ENCODE measurements around the gene LPAR4.

- no peak for TF ChIP-seq POLR2A (IDR thresholded peaks at IDR 0.05; ENCODE audit: low read depth, low read length)
- TF ChIP-seq CTCF (conservative IDR thresholded peaks at IDR 0.05; ENCODE audit: low read depth, low read length), result no peak
- no peak for TF ChIP-seq USF2 (IDR thresholded peaks at IDR 0.05; ENCODE audit: low read depth, low read length)
- TF ChIP-seq MXI1 (IDR thresholded peaks at IDR 0.05; ENCODE audit: borderline replicate concordance, low read depth, low read length), result no peak
- TF ChIP-seq CHD1 (IDR thresholded peaks at IDR 0.05; ENCODE audit: low read depth, low read length), result no peak
- TF ChIP-seq CEBPB (IDR thresholded peaks at IDR 0.05; ENCODE audit: low read depth, low read length), result no peak
- no peak for TF ChIP-seq RAD21 (IDR thresholded peaks at IDR 0.05; ENCODE audit: low read length)
- no peak for TF ChIP-seq ELK1 (IDR thresholded peaks at IDR 0.05; ENCODE audit: borderline replicate concordance, low read depth, low read length)
- TF ChIP-seq MAZ (IDR thresholded peaks at IDR 0.05; ENCODE audit: borderline replicate concordance, low read depth, low read length), result no peak
- no peak for TF ChIP-seq MAFK (IDR thresholded peaks at IDR 0.05; ENCODE audit: low read depth, low read length)
- no peak for TF ChIP-seq RCOR1 (IDR thresholded peaks at IDR 0.05; ENCODE audit: insufficient replicate concordance, low read length)
- no peak for TF ChIP-seq FOS (IDR thresholded peaks at IDR 0.05; ENCODE audit: low read depth, low read length)
- TF ChIP-seq BHLHE40 (IDR thresholded peaks at IDR 0.05; ENCODE audit: low read depth, low read length), result no peak
- no peak for TF ChIP-seq SMC3 (IDR thresholded peaks at IDR 0.05; ENCODE audit: low read depth, low read length)
Observed at GRCh38 chrX:78801522-78801921, 54.0 kb downstream of the LPAR4 start.

All from IMR-90 (cell line).